SHP77 treated with DMSO at 0.1 percent for 48 hours (cell line): Measurements from ENCODE around the gene MYO15B.
"Not testable (repeated sequence)": the region's sequence is repeated elsewhere in the genome, so short reads cannot be mapped to it uniquely, and the experiment has no call there.

Source experiments
- DNase-seq: peaks from one replicate; lab custom pipeline; 2025; lab: John Stamatoyannopoulos, UW

Gene MYO15B

DNA sequence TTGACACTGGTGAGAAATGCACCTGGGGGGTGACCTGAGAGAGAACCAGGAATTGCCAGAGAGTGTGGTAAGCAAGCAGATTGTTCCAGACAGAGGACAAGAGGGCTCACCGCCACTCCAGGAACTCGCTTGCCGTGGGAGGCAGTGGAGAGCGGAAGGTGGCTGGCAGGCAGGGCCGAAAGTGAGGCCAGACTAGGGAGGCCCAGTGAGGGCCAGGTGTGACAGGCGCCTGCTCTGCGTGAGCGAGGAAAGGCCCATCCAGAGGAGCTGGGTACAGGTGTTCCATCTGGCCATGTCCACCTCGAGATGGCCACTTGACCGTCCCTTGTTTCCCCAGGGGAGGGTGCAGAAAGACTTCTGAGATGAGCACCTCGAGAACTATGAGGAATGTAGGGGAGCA is 11.9 kb upstream of the MYO15B start:
- no peak for DNase-seq

DNA sequence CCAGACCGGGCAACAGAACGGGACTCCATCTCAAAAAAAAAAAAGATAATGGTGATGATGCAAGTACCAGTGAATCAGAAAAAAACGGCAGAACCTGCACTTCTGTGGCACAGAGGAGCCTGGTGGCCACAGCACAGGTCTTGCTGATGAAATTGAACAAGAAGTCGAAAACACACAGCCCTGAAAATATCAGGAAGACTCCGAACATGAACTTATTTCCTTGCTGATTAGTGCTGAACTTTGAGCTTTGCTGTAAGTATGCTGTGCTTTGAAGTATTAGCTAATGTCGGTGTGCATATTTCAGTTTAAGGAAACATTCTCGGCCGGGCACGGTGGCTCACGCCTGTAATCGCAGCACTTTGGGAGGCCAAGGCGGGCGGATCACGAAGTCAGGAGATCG is 10.9 kb upstream of the MYO15B start:
- no peak for DNase-seq

- not testable (repeated sequence) for DNase-seq
Measured at GRCh38 chr17:75581121-75581725, 6.4 kb upstream of the MYO15B start.

- not testable (repeated sequence) for DNase-seq
Measured at GRCh38 chr17:75583197-75583596, 4.4 kb upstream of the MYO15B start.

DNA sequence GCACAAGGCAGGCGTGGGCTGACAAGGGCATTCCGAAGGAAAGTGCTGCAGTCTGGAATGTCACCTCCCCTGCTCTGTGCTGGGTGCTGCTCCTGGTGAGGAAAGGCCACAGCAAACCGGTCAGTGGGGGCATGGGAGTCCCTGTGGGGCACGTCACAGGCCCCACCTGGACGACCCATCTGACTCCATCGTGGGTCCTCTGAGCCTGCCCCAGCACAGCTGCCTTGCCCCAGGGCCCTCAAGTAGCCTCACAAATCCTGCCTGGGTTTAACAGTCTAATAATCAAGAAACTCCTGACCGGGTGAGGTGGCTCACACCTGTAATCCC is 2.8 kb upstream of the MYO15B start:
- DNase-seq: no peak

DNA sequence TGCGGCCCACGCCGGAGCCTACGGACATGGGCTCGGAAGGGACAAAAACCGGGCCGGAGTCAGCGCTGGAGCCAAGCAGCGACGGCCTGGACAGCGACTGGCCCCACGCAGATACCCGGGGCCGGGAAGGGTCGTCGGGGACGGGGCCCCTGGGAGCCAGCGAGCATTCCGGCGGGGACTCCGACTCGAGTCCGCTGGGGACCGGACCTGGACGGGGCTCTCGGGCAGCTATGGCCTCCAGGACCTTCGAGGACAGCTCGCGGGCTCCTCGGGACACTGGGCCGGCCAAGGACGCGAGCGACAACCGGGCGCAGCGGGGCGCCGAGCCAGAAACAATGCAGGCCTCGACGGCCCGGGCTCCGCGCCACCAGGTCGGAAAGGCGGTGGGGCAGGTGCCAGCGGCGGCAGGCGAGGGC is 1.0 kb downstream of the MYO15B start:
- DNase-seq: no peak

DNA sequence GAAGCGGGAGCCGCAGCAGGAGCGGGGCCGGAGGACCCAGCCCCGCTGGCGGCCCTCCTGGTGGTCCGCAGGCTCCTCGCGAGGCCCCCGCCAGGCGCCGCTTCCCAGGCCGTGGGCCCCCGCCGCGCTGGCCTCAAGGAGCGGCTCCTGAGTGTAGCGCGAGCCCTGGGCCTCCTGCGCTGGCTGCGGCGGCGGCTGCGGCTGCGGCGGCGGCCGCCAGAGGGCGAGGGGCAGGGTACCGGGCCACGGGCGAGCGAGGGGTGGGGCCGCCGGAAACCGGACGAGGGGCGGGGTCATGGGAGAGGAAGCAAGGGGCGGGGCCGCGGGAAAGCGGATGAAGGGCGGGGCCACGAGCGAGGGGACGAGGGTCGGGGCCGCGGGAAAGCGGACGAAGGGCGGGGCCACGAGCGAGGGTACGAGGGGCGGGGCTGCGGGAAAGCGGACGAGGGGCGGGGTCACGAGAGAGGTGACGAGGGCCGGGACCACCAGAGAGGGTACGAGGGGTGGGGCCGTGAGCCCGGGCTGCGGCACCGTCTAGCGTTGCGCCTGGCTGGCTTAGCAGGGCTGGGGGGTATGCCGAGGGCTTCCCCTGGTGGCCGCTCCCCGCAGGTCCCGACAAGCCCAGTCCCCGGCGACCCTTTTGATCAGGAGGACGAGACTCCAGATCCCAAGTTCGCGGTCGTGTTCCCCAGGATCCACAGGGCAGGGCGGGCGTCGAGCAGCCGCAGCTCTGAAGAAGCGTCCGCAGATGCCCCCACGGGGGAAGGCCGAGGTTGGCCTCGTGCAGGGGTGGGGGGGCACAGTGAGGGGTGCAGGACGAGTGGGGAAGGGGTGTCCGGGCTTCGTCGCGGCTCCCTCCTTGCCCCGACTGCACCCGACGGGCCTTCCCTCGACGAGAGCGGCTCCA is 1.7 kb downstream of the MYO15B start:
- DNase-seq: peak; percentile 77

DNA sequence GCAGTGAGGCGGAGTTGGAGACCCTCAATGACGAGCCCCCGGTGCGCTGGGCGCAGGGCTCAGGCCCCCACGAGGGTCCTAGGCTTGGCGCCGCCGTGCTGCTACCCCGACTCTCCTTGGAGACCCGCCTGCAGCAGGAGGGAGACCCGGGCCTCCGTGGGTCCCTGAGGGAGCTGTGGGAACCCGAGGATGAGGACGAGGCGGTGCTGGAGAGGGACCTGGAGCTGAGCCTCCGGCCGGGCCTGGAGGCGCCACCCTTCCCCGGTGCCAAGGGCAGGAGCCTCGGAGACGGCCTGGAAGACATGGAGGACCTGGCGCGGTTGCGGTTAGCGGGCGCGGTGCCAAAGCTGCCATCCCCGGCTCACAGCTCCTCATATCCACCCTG is 2.3 kb downstream of the MYO15B start:
- DNase-seq: no peak

DNA sequence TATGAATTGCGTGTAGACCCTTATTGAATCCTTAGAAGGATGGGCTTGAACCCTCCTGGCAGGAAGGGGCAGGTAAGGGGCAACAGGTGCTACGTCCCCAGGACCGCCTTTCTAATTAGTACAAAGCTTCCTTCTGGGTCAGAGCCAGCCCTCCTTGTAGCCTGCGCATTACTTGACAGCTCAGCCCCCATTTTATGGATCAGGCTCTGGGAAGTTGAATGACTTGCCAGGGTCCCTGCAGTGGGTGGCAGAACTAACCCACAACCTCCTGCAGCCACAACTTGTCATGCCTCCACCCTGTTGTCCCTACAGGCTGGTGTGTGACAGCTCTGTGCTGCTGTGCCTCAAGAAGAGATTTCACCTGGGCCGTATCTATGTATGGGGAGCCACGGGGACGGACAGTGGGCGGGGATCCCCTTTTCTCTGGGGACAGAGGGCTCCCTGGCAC is 2.7 kb downstream of the MYO15B start:
- DNase-seq: no peak

GRCh38 chr17:75590849-75591721 is 3.5 kb downstream of the MYO15B start:
- DNase-seq: no peak

DNA sequence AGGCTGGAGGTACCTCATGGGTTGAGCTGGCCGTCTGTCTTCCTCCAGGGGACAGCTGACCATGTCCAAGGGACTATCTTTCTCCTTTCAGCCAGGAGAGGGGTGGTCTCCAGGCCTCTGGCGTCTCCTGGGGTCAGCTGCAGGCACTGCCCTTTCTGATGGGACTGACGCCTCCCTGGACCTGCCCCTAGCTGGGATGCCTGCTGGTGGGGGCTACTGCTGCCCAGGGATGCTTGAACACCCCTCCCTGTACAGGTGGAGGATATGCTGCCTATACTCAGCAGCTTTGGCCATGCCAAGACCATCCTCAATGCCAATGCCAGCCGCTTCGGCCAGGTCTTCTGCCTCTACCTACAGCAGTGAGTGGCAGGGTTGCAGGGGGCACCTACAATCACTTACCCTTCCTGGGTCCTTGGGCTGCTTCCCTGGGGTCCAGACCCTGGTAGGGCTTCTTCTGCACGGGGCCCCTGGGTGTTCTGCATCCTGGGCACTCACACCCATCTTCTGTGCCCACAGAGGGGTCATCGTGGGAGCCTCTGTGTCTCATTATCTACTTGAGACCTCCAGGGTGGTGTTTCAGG is 4.2 kb downstream of the MYO15B start:
- no peak for DNase-seq

- no peak for DNase-seq
Measured at GRCh38 chr17:75592348-75593020, 4.9 kb downstream of the MYO15B start.

GRCh38 chr17:75593430-75593829 is 5.8 kb downstream of the MYO15B start:
- DNase-seq: not testable (repeated sequence)

DNA sequence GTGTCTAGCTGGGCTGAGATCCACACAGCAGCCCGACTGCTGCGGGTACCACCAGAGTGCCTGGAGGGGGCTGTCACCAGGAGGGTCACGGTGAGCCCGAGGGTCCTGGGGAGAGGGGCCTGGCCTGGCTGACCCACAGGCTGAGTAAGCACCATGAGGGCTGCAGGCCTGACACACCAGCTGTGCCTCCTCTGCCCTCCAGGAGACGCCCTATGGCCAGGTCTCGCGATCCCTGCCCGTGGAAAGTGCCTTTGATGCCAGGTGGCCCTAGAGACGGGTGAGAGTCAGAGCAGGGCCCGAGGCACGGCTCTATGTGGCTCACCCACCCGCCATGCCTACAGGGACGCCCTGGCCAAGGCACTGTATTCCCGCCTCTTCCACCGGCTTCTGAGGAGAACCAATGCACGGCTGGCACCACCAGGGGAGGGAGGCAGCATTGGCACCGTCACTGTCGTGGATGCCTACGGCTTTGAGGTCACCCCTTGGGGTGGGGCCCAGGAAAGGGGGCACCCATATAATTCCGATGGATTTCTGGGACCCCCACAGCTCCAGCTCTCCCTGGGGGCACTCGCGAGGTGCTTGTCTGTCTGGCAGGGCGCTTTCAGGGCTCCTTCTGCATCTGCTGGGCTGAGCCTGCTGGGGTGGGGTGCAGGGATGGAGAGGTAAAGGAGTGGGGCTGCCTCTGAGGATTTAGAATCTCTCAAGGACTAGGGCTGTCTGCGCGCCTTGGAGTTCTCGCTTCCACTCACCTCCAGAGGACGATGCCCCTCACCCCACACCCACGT is 7.1 kb downstream of the MYO15B start:
- peak; percentile 57 for DNase-seq

- DNase-seq: no peak
Measured at GRCh38 chr17:75595284-75595919, 7.8 kb downstream of the MYO15B start.

- DNase-seq: no peak
Measured at GRCh38 chr17:75595920-75596313, 8.3 kb downstream of the MYO15B start.

DNA sequence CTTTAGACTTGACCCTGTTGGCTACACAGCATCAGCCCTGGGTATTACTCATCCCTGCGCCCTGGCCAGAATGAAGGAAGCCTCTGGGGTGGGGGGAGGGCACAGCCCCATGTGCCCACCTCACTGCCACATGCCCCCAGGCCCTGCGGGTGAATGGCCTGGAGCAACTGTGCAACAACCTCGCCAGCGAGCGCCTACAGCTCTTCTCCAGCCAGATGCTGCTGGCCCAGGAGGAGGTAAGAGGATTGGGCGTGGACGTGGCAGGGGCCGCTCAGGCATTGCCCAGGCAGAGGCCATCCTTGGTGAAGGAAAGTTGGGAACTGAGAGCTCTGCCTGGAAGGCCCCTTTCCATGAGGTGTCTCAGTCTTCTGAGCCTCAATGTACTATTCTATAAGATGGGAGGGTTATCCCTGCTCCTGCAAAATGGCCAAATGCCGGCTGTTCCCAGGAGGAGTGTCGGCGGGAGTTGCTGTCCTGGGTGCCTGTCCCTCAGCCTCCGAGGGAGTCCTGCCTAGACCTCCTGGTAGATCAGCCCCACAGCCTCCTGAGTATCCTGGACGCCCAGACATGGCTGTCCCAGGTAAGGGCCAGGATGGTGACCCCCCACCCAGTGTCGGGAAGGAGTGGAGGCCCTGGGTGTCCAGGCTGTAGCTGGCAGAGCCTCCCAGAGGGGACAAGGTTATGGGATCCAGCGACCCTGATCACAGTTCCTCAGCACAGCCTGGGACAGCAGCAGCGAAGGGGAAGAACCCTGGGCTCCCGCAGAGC is 8.9 kb downstream of the MYO15B start:
- DNase-seq: no peak

DNA sequence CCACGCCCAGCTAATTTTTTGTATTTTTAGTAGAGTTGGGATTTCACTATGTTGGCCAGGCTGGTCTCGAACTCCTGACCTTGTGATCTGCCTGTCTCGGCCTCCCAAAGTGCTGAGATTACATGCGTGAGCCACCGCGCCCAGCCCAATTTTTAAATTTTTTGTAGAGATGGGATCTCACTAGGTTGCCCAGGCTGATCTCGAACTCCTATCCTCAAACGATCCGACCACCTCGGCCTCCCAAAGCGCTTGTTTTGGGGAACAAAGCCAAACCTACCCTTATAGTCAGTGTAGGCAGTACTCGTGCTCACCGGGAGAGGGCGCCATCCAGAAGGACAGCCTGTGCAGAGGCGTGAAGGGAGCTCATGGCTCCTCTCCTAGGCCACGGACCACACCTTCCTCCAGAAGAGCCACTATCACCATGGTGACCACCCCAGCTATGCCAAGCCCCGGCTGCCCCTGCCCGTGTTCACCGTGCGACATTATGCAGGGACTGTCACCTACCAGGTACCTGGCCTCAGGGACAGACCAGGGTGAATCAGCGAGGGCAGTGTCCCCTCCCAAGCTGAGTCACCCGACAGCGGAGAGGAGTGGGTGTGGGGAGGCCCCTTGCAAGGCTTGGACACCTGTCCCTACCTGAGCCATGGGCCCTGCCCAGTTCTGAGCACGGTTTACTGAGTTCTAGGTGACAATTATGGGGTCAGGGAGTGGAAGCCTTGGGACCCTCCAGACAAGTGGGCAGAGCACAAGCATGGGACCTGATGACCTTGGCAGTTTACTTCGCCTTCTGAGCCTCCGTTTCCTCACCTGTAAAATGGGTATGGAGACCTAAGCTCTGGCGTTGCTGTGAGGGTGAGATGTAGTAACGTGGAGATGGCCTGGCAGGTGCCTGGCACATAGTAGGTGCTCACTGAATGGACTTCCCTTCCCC is 13.7 kb downstream of the MYO15B start:
- DNase-seq: peak; percentile 39
